Occipital lobe (tissue), 2 donors: ENCODE results near the gene DENR. TPM values are rescaled to one million over a fixed set of nuclear protein-coding genes. Genes with fewer than 3 reads are reported as not detected.
"Not testable (repeated sequence)": the region's sequence is repeated elsewhere in the genome, so short reads cannot be mapped to it uniquely, and the experiment has no call there.

Experiments
- DNase-seq: peaks from one replicate; lab custom pipeline; 2025; lab: John Stamatoyannopoulos, UW
- total RNA-seq: library from RNA; depleted of rRNA; stranded (reverse); fragments of >200 nt; gene quantifications from one replicate; pipeline ENCODE4 v1.2.3, GENCODE V29; 2014

DENR gene
- total RNA-seq, 1 donor from 2014 or later = 46.6 TPM

GRCh38 chr12:122740351-122740750, 12.3 kb upstream of the DENR start:
- DNase-seq = no peak

GRCh38 chr12:122743895-122744525, 8.6 kb upstream of the DENR start:
- no peak for DNase-seq

- DNase-seq = no peak
Measured at GRCh38 chr12:122747224-122748135, 5.1 kb upstream of the DENR start.

- DNase-seq = no peak
Measured at GRCh38 chr12:122749569-122750332, 2.9 kb upstream of the DENR start.

GRCh38 chr12:122750781-122751515, 1.7 kb upstream of the DENR start:
- not testable (repeated sequence) for DNase-seq

- no peak for DNase-seq
Measured at GRCh38 chr12:122753319-122753650, 661 bp downstream of the DENR start.

GRCh38 chr12:122754790-122755189, 2.2 kb downstream of the DENR start:
- DNase-seq = no peak

GRCh38 chr12:122757568-122757967, 4.9 kb downstream of the DENR start:
- no peak for DNase-seq

- no peak for DNase-seq
Measured at GRCh38 chr12:122785503-122785902, 32.9 kb downstream of the DENR start.

- no peak for DNase-seq
Measured at GRCh38 chr12:122788387-122788786, 35.8 kb downstream of the DENR start.

- DNase-seq = no peak
Measured at GRCh38 chr12:122789637-122790036, 37.0 kb downstream of the DENR start.

- DNase-seq = no peak
Measured at GRCh38 chr12:122790393-122791075, 37.9 kb downstream of the DENR start.

GRCh38 chr12:122793685-122794106, 41.1 kb downstream of the DENR start:
- DNase-seq = no peak

- no peak for DNase-seq
Measured at GRCh38 chr12:122795807-122796206, 43.2 kb downstream of the DENR start.

GRCh38 chr12:122799641-122800243, 47.1 kb downstream of the DENR start:
- DNase-seq = no peak

GRCh38 chr12:122803937-122804336, 51.3 kb downstream of the DENR start:
- no peak for DNase-seq

GRCh38 chr12:122804957-122805356, 52.3 kb downstream of the DENR start:
- not testable (repeated sequence) for DNase-seq

GRCh38 chr12:122807651-122808050, 55.0 kb downstream of the DENR start:
- DNase-seq = no peak

- DNase-seq = no peak
Measured at GRCh38 chr12:122811777-122812176, 59.2 kb downstream of the DENR start.

GRCh38 chr12:122813310-122813713, 60.7 kb downstream of the DENR start:
- no peak for DNase-seq
